GM18507 (cell line): ENCODE results near the gene HLA-DOB.
A peak's percentile ranks its signal among the peaks of the same experiment; 100 is the strongest.

ENCODE experiments used
- DNase-seq: peaks from one replicate; pipeline ENCODE4 v3.0.0; 2011; ENCODE audit warnings: low read depth; ENCODE audit not compliant: insufficient read length; ENCODE audit errors: extremely low spot score
- FAIRE-seq: peaks from 2 replicates; lab custom pipeline; 2011; peaks lifted over from hg19 to GRCh38; lab: Jason Lieb, UNC

Gene HLA-DOB

DNA sequence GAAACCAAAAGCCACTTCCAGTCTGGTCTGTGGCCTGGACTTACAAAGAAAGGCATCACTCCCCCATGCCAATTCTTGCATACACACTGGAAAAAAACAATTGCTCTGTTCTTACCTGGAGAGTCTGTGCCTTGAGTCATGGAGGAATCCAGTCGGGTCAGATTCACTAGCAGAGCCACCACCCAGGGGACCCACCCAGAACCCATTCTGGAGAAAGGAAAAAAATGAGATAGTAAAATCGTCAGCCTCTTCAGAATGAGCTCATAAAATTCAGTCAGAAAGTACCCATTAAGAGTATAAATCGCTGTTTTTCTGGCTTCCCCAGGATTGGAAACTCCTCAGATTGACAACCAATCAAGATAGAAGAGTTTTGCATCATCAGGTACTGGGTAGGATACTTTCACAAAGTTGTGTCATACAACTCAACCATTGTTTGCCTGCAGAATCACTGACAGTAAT, at the start of gene HLA-DOB:
Gene HLA-DOB, minus strand, starts transcription at position 257 of the 459 bp plus-strand sequence. Its CDS starts 51 bp downstream, at position 206.
- FAIRE-seq (no peak), DNase-seq (peak; percentile 59)

GRCh38 chr6:32865724-32866443, 49.1 kb upstream of the HLA-DOB start:
- peak; percentile 72 for FAIRE-seq

GRCh38 chr6:32862725-32863124, 45.9 kb upstream of the HLA-DOB start:
- FAIRE-seq: no peak

More at GRCh38 chr6:32865724-32866443, 49.1 kb upstream of the HLA-DOB start:
- DNase-seq: no peak

GRCh38 chr6:32860674-32861073, 43.9 kb upstream of the HLA-DOB start:
- no peak for DNase-seq
- peak; percentile 49 for FAIRE-seq

More at GRCh38 chr6:32862725-32863124, 45.9 kb upstream of the HLA-DOB start:
- no peak for DNase-seq

- no peak for FAIRE-seq
- no peak for DNase-seq
These were observed 41.4 kb upstream of the HLA-DOB start for GRCh38 chr6:32858194-32858593.

GRCh38 chr6:32857156-32857891, 40.5 kb upstream of the HLA-DOB start:
- no peak for DNase-seq
- FAIRE-seq: no peak

GRCh38 chr6:32855467-32856174, 38.8 kb upstream of the HLA-DOB start:
- peak; percentile 50 for FAIRE-seq
- no peak for DNase-seq

GRCh38 chr6:32854376-32855178, 37.8 kb upstream of the HLA-DOB start:
- FAIRE-seq (peak; percentile 81), DNase-seq (no peak)

GRCh38 chr6:32853541-32854375, 37.0 kb upstream of the HLA-DOB start, which contains the start of the genes PSMB9 and TAP1:
Gene PSMB9 (plus strand): TSS chr6:32854192. CDS start chr6:32854230, 38 bp downstream.
Gene TAP1 (minus strand): TSS chr6:32853704. CDS start chr6:32853636, 68 bp downstream.
- peak; percentile 82 for DNase-seq

DNA sequence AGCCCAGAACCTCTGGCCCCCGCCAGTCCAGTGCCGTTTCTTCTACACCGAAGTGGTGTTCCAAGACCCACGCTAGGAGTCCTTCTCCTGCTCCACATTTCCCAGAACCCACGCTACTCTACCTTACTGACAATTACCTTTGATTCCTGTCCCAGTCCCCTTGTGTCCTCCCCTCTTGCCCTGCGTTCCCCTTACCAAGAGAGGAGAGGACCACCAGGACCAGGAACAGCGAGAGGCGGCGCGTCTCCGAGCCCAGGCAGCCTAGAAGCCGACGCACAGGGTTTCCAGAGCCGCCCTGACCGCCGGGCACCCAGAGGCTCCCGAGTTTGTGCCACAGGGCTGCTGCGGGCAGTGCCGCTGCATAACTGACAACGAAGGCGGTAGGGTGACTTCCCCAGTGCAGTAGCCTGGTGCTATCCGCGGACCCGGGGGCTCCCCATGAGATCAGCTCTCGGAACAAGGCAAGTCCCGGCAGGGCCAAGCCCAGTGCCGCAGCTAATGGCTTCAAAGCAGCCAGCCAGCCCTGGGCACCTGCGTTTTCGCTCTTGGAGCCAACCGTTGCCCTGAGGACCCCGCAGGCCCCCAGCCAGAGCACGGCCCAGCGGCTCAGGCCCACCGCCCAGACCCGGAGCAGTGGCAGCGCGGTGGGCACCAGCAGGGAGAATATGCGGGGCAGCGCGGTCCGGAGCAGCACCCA, 36.2 kb upstream of the HLA-DOB start:
- FAIRE-seq: no peak
- DNase-seq: no peak

More at GRCh38 chr6:32853541-32854375, 37.0 kb upstream of the HLA-DOB start, which contains the start of the genes PSMB9 and TAP1:
- peak; percentile 93 for FAIRE-seq

DNA sequence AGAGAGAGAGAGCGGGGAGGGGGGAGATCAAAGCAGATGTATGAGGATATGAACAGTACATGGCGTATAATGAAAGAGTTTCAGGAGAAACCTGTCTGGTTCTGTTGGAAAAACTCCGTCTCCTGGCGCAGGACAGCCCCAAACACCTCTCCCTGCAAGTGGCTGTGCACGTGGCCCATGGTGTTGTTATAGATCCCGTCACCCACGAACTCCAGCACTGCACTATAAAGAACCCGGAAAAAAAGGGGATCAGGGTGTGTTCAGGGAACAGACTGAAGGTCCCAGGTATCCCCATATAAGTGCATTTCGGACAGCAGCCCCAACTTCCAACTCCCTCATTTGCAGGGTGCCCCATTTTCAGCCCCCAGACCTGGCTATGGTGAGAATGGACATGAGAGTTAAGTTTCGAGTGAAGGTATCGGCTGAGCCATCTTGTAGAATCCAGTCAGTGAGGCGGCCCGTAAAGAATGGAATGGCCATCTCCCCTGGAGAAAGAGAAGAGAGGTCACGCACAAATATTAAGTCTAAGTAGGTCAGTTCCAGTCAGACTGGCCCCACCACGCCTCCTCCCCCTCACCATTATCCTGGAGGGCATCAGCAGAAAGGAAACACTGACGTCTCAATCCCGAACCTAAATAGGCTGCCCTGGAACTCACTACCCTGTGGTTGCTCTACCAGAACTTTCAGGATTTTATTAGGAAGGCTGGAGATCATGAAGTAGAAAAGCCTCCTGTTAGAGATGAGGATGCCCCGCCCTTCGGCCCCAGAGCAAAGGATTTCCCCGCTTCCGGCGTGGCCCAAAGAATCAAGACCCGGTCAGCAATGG, 35.4 kb upstream of the HLA-DOB start:
- FAIRE-seq: peak; percentile 75
- DNase-seq: no peak

- DNase-seq (no peak), FAIRE-seq (no peak)
These were observed 34.2 kb upstream of the HLA-DOB start for GRCh38 chr6:32851025-32851424.

- DNase-seq: no peak
- no peak for FAIRE-seq
These were observed 32.3 kb upstream of the HLA-DOB start for GRCh38 chr6:32849126-32849525.

GRCh38 chr6:32847795-32848194, 31.0 kb upstream of the HLA-DOB start:
- no peak for FAIRE-seq

DNA sequence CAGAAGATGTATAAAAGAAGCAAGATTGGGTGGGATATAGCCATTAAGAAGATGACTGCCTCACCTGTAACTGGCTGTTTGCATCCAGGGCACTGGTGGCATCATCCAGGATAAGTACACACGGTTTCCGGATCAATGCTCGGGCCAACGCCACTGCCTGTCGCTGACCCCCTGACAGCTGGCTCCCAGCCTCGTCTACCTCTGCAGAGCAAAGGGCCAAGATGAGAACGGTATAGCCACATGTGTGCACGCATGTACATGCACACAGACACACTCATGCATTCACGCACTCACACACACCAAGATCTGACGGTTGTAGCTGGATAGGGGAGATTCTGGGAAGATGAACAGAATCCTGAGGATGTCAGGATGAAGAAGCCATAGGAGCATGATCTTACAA, 30.2 kb upstream of the HLA-DOB start:
- FAIRE-seq (no peak), DNase-seq (no peak)

More at GRCh38 chr6:32847795-32848194, 31.0 kb upstream of the HLA-DOB start:
- no peak for DNase-seq

- FAIRE-seq (peak; percentile 85), DNase-seq (no peak)
These were observed 28.6 kb upstream of the HLA-DOB start for GRCh38 chr6:32845384-32845884.
